DMS 273 treated with DMSO at 0.1 percent for 48 hours (cell line): ENCODE measurements around the gene SLC41A2.

Experiments used
- DNase-seq: peaks from one replicate; lab custom pipeline; 2025; lab: John Stamatoyannopoulos, UW

SLC41A2 gene

GRCh38 chr12:104929368-104929767 lies 28.7 kb downstream of the SLC41A2 start:
- DNase-seq, result no peak

DNA sequence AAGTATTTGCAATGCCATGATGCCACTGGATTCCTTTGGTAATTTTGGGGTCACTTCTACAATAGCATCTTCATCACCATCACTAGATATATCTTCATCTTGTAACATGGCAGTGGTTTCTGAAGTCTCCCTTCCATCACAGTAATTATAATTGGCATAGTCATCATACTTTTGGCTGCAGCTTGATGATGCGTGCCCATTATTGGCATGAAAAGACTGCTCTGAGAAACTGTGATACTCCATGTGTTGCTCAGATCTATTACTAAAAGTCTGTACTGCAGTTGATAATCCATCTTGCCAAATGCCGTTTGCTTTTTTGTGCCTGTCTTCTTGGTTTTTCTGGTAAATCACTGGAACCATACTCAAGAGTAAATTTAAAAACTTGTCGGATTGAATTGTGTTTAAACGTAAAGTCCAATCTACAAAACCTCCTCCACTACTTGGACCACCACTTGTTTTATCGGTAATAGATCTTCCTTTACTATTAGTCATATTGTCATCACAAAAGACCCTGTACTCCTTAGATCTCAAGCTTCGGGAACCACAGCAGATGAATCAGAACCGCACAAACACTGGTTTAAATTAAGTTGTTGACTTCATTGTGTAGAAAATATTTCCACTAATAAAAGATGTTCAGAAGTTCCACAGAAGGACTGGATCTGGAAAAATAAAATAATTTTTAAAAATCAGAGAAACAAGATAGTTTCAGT lies 29.9 kb downstream of the SLC41A2 start:
- DNase-seq, result no peak

- no peak for DNase-seq
These were observed 32.6 kb downstream of the SLC41A2 start for GRCh38 chr12:104925501-104925900.

- no peak for DNase-seq
These were observed 36.8 kb downstream of the SLC41A2 start for GRCh38 chr12:104921340-104921739.

DNA sequence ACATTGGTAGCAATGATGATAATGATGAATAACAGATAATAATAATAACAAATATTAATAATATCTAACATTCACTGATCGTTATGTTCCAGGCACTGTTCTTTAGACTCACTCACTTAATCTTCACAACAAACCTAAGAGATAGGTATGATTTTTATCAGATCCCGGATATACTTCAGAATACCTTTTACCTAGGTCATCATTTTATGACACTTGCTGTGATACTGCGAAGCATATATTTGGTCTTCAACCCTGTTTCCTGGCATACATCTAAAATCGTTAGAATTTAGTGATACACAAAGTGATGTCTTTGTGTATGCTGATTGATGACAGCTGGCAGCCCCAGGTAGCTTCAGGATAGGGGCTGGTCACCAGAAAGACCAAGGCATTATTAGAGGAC lies 46.1 kb downstream of the SLC41A2 start:
- DNase-seq, result no peak

- DNase-seq, result no peak
These were observed 47.8 kb downstream of the SLC41A2 start for GRCh38 chr12:104910196-104910840.

DNA sequence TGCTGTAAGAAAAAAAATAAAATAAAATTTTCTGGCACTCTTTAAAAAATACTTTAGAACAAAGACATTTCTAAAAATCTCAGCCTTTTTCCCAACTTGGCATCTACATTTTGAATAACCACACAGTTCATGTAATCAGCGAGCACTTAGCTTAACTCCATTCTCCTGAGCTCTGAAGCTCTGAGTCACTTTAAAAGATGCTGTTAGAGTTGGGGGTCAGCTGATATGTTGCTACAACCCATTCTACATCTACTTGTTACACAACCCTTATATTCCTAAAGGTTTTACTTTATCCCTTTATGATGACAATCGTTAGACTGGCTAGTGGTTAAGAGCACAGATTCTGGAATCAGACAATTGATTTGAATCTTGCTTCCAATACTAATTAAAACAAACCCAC lies 48.3 kb downstream of the SLC41A2 start:
- DNase-seq, result no peak
